Activated CD4-positive, alpha-beta T cell treated with anti-CD3 and anti-CD28 coated beads, Interleukin-2, amount 10 ng/mL, durations not matched to agents 7 days and 5 days (primary cell): ENCODE data around the gene DESI1. TPM values are rescaled to one million over a fixed set of nuclear protein-coding genes. Genes with fewer than 3 reads are reported as not detected.

Experiments used
- CTCF ChIA-PET: fragments of 350-600 bp; sonication (Branson Sonifier 250); formaldehyde crosslinking; loops from one replicate; lab custom pipeline; 2021; ENCODE audit warnings: antibody characterized with exemption; lab: Charles Lee
- POLR2A ChIA-PET: fragments of 350-600 bp; sonication (Branson Sonifier 250); formaldehyde crosslinking; loops from one replicate; lab custom pipeline; 2021; ENCODE audit warnings: antibody characterized with exemption; lab: Charles Lee
- DNase-seq: peaks from one replicate; pipeline ENCODE4 v3.0.0-alpha.2; 2020
- H3K27ac Mint-ChIP-seq: one replicate; pipeline ENCODE4 v1.8.0; 2021; ENCODE audit warnings: mild to moderate bottlenecking, moderate library complexity, mixed read lengths
- H3K27me3 Mint-ChIP-seq: one replicate; pipeline ENCODE4 v1.8.0; 2021; ENCODE audit warnings: mixed read lengths
- H3K36me3 Mint-ChIP-seq: one replicate; pipeline ENCODE4 v1.8.0; 2021; ENCODE audit warnings: low read depth, mixed read lengths
- H3K4me1 Mint-ChIP-seq: one replicate; pipeline ENCODE4 v1.8.0; 2021; ENCODE audit warnings: mixed read lengths
- H3K4me3 Mint-ChIP-seq: one replicate; pipeline ENCODE4 v1.8.0; 2021; ENCODE audit warnings: mild to moderate bottlenecking, moderate library complexity, mixed read lengths
- H3K9me3 Mint-ChIP-seq: one replicate; pipeline ENCODE4 v1.8.0; 2021; ENCODE audit warnings: mixed read lengths
- total RNA-seq, 2 experiments: library from RNA; stranded (reverse); gene quantifications; one replicate each; pipeline ENCODE4 v1.2.3, GENCODE V29; 2021

DESI1 gene
- total RNA-seq, 2 experiments from 2014 or later = 30.8 to 32.5 TPM

DNA sequence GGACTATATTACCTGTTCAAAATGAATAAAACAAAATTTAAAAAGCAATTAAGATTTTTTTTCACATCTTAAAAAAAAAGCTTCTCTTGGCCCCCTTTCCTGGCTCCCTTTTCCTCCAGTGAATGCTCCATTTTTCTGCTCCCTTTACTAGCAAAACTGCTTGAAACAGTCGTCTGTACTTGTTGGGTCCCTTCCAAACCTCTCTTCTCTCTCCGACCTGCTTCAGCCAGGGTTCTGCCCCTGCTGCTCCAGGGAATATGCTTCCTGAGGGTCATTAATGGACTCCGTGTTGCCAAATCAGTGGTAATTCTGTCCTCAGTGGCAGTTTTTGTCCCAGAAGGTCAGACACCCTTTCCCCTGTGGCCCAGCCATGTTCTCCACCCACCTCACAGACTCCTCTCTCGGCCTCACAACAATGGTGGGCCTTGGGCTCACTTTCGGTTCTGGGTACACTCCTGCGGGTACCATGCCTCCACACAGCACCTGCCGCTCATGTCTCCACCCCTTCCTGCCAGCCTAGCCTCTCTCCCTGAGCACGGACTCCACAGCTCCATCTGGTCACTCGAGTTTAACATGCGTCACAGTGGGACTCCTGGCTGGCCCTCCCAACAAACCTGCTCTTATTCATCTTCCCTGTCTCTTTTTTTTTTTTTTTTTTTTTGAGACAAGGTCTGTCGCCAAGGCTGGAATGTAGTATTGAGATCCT is 68.8 kb downstream of the DESI1 start:
- H3K36me3 Mint-ChIP-seq = no peaks in the 10 kb centered on the region
- peak overlapping the region; percentile 48 for H3K27ac Mint-ChIP-seq
- H3K9me3 Mint-ChIP-seq = no peaks in the 10 kb centered on the region
- no peaks in the 10 kb centered on the region for H3K4me1 Mint-ChIP-seq
- peaks cover 4% of the 10 kb centered on the region for H3K27me3 Mint-ChIP-seq
- ChIA-PET CTCF (interaction anchor here (0.6 kb wide), 1 partner anchor 14 kb away, joined by 4 read pairs; no protein-coding TSS in a partner anchor), POLR2A (interaction anchor here (0.6 kb wide), 1 partner anchor 280 kb away, joined by 3 read pairs; no protein-coding TSS in a partner anchor)
- H3K4me3 Mint-ChIP-seq = no peak overlapping the region
- DNase-seq = no peak

DNA sequence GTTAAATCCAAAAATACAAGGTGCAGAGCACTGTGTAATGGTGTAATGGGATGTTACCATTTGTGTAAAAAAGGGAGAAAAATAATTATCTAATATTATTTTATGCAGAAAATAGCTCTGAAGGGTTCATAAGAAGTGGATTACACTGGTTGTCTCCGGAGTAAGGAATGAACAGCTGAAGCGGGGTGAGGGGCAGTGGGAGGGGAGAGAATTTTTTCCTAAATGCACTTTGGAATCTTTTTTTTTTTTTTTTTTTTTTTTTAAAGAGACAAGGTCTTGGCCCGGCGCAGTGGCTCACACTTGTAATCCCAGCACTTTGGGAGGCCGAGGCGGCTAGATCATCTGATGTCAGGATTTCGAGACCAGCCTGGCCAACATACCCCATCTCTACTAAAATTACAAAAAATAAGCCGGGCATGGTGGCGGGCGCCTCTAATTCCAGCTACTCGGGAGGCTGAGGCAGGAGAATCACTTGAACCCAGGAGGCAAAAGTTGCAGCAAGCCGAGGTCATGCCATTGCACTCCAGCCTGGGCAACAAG is 69.8 kb downstream of the DESI1 start:
- Mint-ChIP-seq H3K4me3 (no peak overlapping the region), H3K9me3 (no peaks in the 10 kb centered on the region), H3K36me3 (no peaks in the 10 kb centered on the region), H3K4me1 (peaks cover under 1% of the 10 kb centered on the region), H3K27ac (no peak overlapping the region), H3K27me3 (no peaks in the 10 kb centered on the region)
- DNase-seq = no peak
- ChIA-PET CTCF (no interaction called here), POLR2A (no interaction called here)

DNA sequence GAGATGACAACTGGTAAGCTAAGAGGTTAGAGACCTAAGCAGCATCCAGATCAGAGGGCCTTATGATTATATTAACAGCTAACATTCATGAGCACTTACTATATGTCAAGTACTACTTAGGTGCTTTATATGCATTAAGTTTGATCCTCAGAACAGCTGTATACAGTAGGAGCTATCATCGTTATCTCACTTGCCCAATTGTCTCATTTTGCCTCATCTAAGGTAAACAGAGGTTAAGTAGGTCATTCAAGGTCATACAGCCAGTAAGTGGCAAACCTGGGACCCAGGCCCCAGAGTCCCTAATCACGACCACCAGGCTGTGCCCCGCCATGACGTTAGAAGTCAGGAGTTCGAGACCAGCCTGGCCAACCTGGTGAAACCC is 72.0 kb downstream of the DESI1 start:
- POLR2A ChIA-PET = no interaction called here
- H3K27me3 Mint-ChIP-seq = no peaks in the 10 kb centered on the region
- DNase-seq = no peak
- H3K9me3 Mint-ChIP-seq = no peaks in the 10 kb centered on the region
- no peak overlapping the region for H3K4me3 Mint-ChIP-seq
- CTCF ChIA-PET = interaction anchor here (1.0 kb wide), 1 partner anchor 15 kb away, joined by 3 read pairs; no protein-coding TSS in a partner anchor
- peaks cover 15% of the 10 kb centered on the region for H3K4me1 Mint-ChIP-seq
- H3K36me3 Mint-ChIP-seq = no peaks in the 10 kb centered on the region
- no peak overlapping the region for H3K27ac Mint-ChIP-seq

Other genes with a start within 250 kb of the DESI1 start
- gene TEF, start 239.1 kb downstream of the DESI1 start, total RNA-seq = 1 to 10 TPM; 3.4 to 4.7 TPM
- 10 to 100 TPM; 31.4 to 35.1 TPM for gene TOB2, start 174.2 kb downstream of the DESI1 start, total RNA-seq
- 10 to 100 TPM; 63.6 to 64.8 TPM for gene PHF5A, start 152.4 kb downstream of the DESI1 start, total RNA-seq
- 10 to 100 TPM; 73.4 to 77.9 TPM for gene ACO2, start 151.9 kb downstream of the DESI1 start, total RNA-seq
- 10 to 100 TPM; 29.1 to 30.1 TPM for gene POLR3H, start 76.6 kb downstream of the DESI1 start, total RNA-seq
- not detected for gene CSDC2, start 60.0 kb downstream of the DESI1 start, total RNA-seq
- 10 to 100 TPM; 33.7 to 39.7 TPM for gene PMM1, start 31.2 kb downstream of the DESI1 start, total RNA-seq
- 100 to 1,000 TPM; 283 TPM for gene XRCC6, start 252 bp upstream of the DESI1 start, total RNA-seq
- 100 to 1,000 TPM; 171 to 178 TPM for gene SNU13, start 67.8 kb upstream of the DESI1 start, total RNA-seq
- gene MEI1, start 78.5 kb upstream of the DESI1 start, total RNA-seq = 10 to 100 TPM; 54.6 to 60.0 TPM
- 10 to 100 TPM; 21.0 to 21.6 TPM for gene CCDC134, start 179.6 kb upstream of the DESI1 start, total RNA-seq
- 10 to 100 TPM; 92.4 to 95.7 TPM for gene SREBF2, start 212.1 kb upstream of the DESI1 start, total RNA-seq